ENCODE results near the gene KCNMA1. TPM values are rescaled to one million over a fixed set of nuclear protein-coding genes. Genes with fewer than 3 reads are reported as not detected.

The KCNMA1 gene
- polyA plus RNA-seq, 1 of the 3 experiments (the other 2 are of a cell fraction) = 107 TPM

DNA sequence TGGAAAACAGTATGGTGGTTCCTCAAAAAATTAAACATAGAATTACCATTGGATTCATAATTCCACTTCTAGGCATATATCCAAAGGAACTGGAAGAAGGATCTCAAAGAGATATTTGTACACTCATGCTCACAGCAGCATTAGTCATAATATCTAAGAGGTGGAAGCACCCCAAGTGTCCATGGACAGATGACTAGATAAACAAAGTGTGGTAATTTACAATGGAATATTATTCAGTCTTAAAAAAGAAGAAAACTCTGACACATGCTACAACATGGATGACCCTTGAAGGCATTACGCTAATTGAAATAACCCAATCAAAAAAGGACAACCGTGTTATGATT lies 594.2 kb downstream of the KCNMA1 start (continued):
- TF ChIP-seq, protein P1, sequence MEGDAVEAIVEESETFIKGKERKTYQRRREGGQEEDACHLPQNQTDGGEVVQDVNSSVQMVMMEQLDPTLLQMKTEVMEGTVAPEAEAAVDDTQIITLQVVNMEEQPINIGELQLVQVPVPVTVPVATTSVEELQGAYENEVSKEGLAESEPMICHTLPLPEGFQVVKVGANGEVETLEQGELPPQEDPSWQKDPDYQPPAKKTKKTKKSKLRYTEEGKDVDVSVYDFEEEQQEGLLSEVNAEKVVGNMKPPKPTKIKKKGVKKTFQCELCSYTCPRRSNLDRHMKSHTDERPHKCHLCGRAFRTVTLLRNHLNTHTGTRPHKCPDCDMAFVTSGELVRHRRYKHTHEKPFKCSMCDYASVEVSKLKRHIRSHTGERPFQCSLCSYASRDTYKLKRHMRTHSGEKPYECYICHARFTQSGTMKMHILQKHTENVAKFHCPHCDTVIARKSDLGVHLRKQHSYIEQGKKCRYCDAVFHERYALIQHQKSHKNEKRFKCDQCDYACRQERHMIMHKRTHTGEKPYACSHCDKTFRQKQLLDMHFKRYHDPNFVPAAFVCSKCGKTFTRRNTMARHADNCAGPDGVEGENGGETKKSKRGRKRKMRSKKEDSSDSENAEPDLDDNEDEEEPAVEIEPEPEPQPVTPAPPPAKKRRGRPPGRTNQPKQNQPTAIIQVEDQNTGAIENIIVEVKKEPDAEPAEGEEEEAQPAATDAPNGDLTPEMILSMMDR (IDR thresholded peaks at IDR 0.05) = no peak
- TF ChIP-seq, protein P2, sequence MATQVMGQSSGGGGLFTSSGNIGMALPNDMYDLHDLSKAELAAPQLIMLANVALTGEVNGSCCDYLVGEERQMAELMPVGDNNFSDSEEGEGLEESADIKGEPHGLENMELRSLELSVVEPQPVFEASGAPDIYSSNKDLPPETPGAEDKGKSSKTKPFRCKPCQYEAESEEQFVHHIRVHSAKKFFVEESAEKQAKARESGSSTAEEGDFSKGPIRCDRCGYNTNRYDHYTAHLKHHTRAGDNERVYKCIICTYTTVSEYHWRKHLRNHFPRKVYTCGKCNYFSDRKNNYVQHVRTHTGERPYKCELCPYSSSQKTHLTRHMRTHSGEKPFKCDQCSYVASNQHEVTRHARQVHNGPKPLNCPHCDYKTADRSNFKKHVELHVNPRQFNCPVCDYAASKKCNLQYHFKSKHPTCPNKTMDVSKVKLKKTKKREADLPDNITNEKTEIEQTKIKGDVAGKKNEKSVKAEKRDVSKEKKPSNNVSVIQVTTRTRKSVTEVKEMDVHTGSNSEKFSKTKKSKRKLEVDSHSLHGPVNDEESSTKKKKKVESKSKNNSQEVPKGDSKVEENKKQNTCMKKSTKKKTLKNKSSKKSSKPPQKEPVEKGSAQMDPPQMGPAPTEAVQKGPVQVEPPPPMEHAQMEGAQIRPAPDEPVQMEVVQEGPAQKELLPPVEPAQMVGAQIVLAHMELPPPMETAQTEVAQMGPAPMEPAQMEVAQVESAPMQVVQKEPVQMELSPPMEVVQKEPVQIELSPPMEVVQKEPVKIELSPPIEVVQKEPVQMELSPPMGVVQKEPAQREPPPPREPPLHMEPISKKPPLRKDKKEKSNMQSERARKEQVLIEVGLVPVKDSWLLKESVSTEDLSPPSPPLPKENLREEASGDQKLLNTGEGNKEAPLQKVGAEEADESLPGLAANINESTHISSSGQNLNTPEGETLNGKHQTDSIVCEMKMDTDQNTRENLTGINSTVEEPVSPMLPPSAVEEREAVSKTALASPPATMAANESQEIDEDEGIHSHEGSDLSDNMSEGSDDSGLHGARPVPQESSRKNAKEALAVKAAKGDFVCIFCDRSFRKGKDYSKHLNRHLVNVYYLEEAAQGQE (IDR thresholded peaks at IDR 0.05; ENCODE audit: low read depth, low read length) = no peak
- TF ChIP-seq SMC3 (IDR thresholded peaks at IDR 0.05; ENCODE audit: low read depth, low read length) (no peak), EZH2phosphoT487 (IDR thresholded peaks at IDR 0.05; ENCODE audit: borderline replicate concordance, low read depth) (no peak), FOSL2 (IDR thresholded peaks at IDR 0.05; ENCODE audit: borderline replicate concordance, low read depth) (no peak)

DNA sequence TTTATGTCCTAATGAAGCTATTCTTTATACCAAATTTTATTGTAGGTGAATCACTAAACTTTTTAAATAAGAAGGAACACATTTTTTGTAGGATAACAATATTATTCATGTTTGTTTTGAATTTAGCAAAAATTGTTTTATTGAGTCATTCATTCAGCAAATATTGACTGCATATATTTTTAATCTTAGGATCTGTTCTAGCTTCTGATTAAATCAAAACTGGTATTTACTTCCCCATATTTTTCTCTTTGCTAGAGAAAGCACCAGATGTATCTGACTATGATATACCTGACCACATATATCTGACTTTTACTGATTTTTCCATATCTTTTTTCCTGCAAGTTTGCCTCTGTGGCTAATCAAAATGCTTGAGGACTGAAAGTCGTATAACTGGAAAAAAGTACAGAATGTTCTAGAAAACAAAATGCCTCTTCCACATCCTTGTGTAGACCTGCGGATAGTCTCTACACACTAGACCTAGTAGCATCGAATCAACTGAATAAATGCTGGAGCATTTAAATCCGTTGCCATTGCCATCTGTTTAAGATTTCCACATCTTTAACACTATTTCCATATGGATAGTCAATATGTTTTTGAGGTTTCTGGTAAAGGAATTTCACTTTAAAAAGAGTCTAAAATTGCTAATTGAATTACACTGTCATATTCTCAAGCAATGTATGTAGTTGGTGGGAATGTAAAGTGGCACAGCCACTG lies 594.7 kb downstream of the KCNMA1 start:
- H3K4me3 ChIP-seq (ENCODE audit: low read depth in 2 of 2, low read length in 1 of 2) = no peak overlapping the region
- peak overlapping the region in 1 of 2 experiments; percentile 97; a peak in 2 of 4 replicates for H3K27ac ChIP-seq (ENCODE audit: low read depth in 2 of 2, low read length in 1 of 2)
- H3K9ac ChIP-seq = no peak overlapping the region
- H3F3A ChIP-seq (replicated peaks; ENCODE audit: insufficient read depth) = peaks cover 7% of the 10 kb centered on the region
- no peaks in the 10 kb centered on the region for H3K9me3 ChIP-seq
- peaks cover 9 to 29% of the 10 kb centered on the region in 2 experiments; a peak in 3 of 4 replicates for H3K4me1 ChIP-seq (ENCODE audit: control insufficient read depth in 1 of 2, insufficient read depth in 2 of 2, low read depth in 1 of 2, low read length in 1 of 2)
- H3K27me3 ChIP-seq (ENCODE audit: insufficient read depth) = no peaks in the 10 kb centered on the region
- TF ChIP-seq JUND (IDR thresholded peaks at IDR 0.05) = no peak
- TF ChIP-seq RAD21 (IDR thresholded peaks at IDR 0.05; ENCODE audit: low read length) = no peak
- TF ChIP-seq EP300 (IDR thresholded peaks at IDR 0.05; ENCODE audit: borderline replicate concordance in 1 of 2, low read depth in 1 of 2, low read length in 1 of 2) = no peak
- H2AFZ ChIP-seq (ENCODE audit: low read depth) = no peak overlapping the region
- no peaks in the 10 kb centered on the region for H3K79me2 ChIP-seq (ENCODE audit: insufficient read depth)
- DNase-seq = no peak
- H4K20me1 ChIP-seq (ENCODE audit: insufficient read depth) = no peaks in the 10 kb centered on the region
- POLR2A ChIA-PET = no interaction called here
- CTCF ChIA-PET = interaction anchor here (1.1 to 2.0 kb wide), 3 partner anchors 8 to 68 kb away, joined by 3 to 7 read pairs (median 5); no protein-coding TSS in a partner anchor
- H3K9me2 ChIP-seq = no peaks in the 10 kb centered on the region
- 91% methylated on average over 4 of the region's 4 CpGs for WGBS (ENCODE audit: low lambda C conversion rate)
- peaks cover 0 to 14% of the 10 kb centered on the region in 2 experiments for H3K36me3 ChIP-seq (replicated peaks in 1 of 2; ENCODE audit: control insufficient read depth in 1 of 2, insufficient read depth in 2 of 2, low read length in 1 of 2)
- H3K4me2 ChIP-seq = no peak overlapping the region

All from SK-N-SH (cell line).